PC-9 (cell line): ENCODE data around the gene CFAP97.

Experiments
- CTCF ChIP-seq: fragments of 200-600 bp; sonication (generic); conservative IDR thresholded peaks from 2 replicates; pipeline ENCODE4 v1.6.1; 2017; ENCODE audit warnings: mixed run types, antibody characterized with exemption, mild to moderate bottlenecking, moderate library complexity
- EZH2 ChIP-seq: fragments of 200-600 bp; sonication (generic); IDR thresholded peaks from 2 replicates; pipeline ENCODE4 v1.8.0; 2017; ENCODE audit warnings: antibody characterized with exemption, low read depth

- TF ChIP-seq CTCF (no peak), EZH2 (no peak)
These were observed 18.1 kb upstream of the CFAP97 start for GRCh38 chr4:185221912-185222311.
